DND-41 (cell line): ENCODE data around the gene KIF5A.
"Not testable (repeated sequence)": the region's sequence is repeated elsewhere in the genome, so short reads cannot be mapped to it uniquely, and the experiment has no call there.

ENCODE experiments used
- CTCF ChIP-seq: IDR thresholded peaks from 2 replicates; pipeline ENCODE4 v1.5.1; 2012; ENCODE audit warnings: borderline replicate concordance, low read length, moderate library complexity, mild to moderate bottlenecking; ENCODE audit not compliant: poor library complexity, severe bottlenecking; ENCODE audit errors: extremely low read depth
- EZH2 ChIP-seq: IDR thresholded peaks from 3 replicates; pipeline ENCODE4 v1.6.1; 2012; ENCODE audit warnings: borderline replicate concordance, low read depth, mild to moderate bottlenecking, moderate library complexity, low read length, inconsistent platforms; ENCODE audit not compliant: severe bottlenecking

GRCh38 chr12:57618431-57618830 is 68.6 kb downstream of the KIF5A start:
- TF ChIP-seq CTCF, EZH2: not testable (repeated sequence)
